Muscle layer of duodenum (tissue), 2 donors: Measurements from ENCODE around the gene GOLGA6B.
"Not testable (repeated sequence)": the region's sequence is repeated elsewhere in the genome, so short reads cannot be mapped to it uniquely, and the experiment has no call there.

Experiments
- H3K27ac ChIP-seq: one replicate; pipeline ENCODE4 v1.7.0; 2013; ENCODE audit warnings: mild to moderate bottlenecking, low read length
- H3K27me3 ChIP-seq: one replicate; pipeline ENCODE4 v1.7.0; 2013; ENCODE audit warnings: low read depth, mild to moderate bottlenecking, control low read depth, low read length
- H3K36me3 ChIP-seq, 2 donors: one replicate each; pipeline ENCODE4 v1.7.0; 2013; ENCODE audit warnings: low read length in 2 of 2, control low read depth in 1 of 2, mild to moderate bottlenecking in 1 of 2; ENCODE audit not compliant: insufficient read depth in 2 of 2, control insufficient read depth in 1 of 2
- H3K4me1 ChIP-seq, 2 donors: one replicate each; pipeline ENCODE4 v1.7.0; 2013; ENCODE audit warnings: low read length in 2 of 2, mild to moderate bottlenecking in 2 of 2, control low read depth in 1 of 2, moderate library complexity in 1 of 2; ENCODE audit not compliant: insufficient read depth in 2 of 2, control insufficient read depth in 1 of 2
- H3K4me3 ChIP-seq, 2 donors: one replicate each; pipeline ENCODE4 v1.7.0; 2013; ENCODE audit warnings: low read length in 2 of 2, low read depth in 1 of 2, mild to moderate bottlenecking in 1 of 2
- H3K9me3 ChIP-seq, 2 donors: one replicate each; pipeline ENCODE4 v1.7.0; 2013; ENCODE audit warnings: low read length in 2 of 2, control low read depth in 1 of 2, mild to moderate bottlenecking in 1 of 2; ENCODE audit not compliant: control insufficient read depth in 1 of 2
- donor health status: healthy.

The GOLGA6B gene

GRCh38 chr15:72654397-72654796 is at the start of gene GOLGA6B:
Gene GOLGA6B (plus strand): TSS chr15:72654697. CDS start chr15:72654738, 41 bp downstream.
- H3K27me3 ChIP-seq, H3K4me1 ChIP-seq, H3K4me3 ChIP-seq, H3K27ac ChIP-seq, H3K9me3 ChIP-seq, H3K36me3 ChIP-seq: not testable (repeated sequence)

GRCh38 chr15:72604794-72605193 is 49.7 kb upstream of the GOLGA6B start:
- H3K4me1 ChIP-seq: peaks cover 0 to 4% of the 10 kb centered on the region in 2 donors
- H3K36me3 ChIP-seq: no peaks in the 10 kb centered on the region
- no peaks in the 10 kb centered on the region for H3K9me3 ChIP-seq
- H3K4me3 ChIP-seq: no peak overlapping the region
- no peak overlapping the region for H3K27ac ChIP-seq
- H3K27me3 ChIP-seq: no peaks in the 10 kb centered on the region

- not testable (repeated sequence) for H3K36me3 ChIP-seq, H3K27me3 ChIP-seq, H3K27ac ChIP-seq, H3K4me3 ChIP-seq, H3K4me1 ChIP-seq, H3K9me3 ChIP-seq
Measured at GRCh38 chr15:72608084-72608483, 46.4 kb upstream of the GOLGA6B start.

GRCh38 chr15:72609862-72610261 is 44.6 kb upstream of the GOLGA6B start:
- Histone ChIP-seq H3K4me1 (no peaks in the 10 kb centered on the region), H3K27me3 (no peaks in the 10 kb centered on the region), H3K4me3 (no peak overlapping the region), H3K36me3 (no peaks in the 10 kb centered on the region), H3K27ac (no peak overlapping the region), H3K9me3 (no peaks in the 10 kb centered on the region)

GRCh38 chr15:72612324-72612723 is 42.2 kb upstream of the GOLGA6B start:
- not testable (repeated sequence) for H3K4me3 ChIP-seq, H3K4me1 ChIP-seq

GRCh38 chr15:72614810-72615532 is 39.5 kb upstream of the GOLGA6B start:
- no peaks in the 10 kb centered on the region for H3K4me1 ChIP-seq
- no peaks in the 10 kb centered on the region for H3K27me3 ChIP-seq
- H3K36me3 ChIP-seq: no peaks in the 10 kb centered on the region
- H3K9me3 ChIP-seq: no peaks in the 10 kb centered on the region
- H3K4me3 ChIP-seq: no peak overlapping the region
- H3K27ac ChIP-seq: no peak overlapping the region

More at GRCh38 chr15:72612324-72612723, 42.2 kb upstream of the GOLGA6B start:
- not testable (repeated sequence) for H3K27ac ChIP-seq, H3K27me3 ChIP-seq, H3K9me3 ChIP-seq, H3K36me3 ChIP-seq

- H3K27me3 ChIP-seq, H3K36me3 ChIP-seq, H3K4me1 ChIP-seq, H3K27ac ChIP-seq, H3K9me3 ChIP-seq, H3K4me3 ChIP-seq: not testable (repeated sequence)
Measured at GRCh38 chr15:72615533-72616233, 38.8 kb upstream of the GOLGA6B start.

GRCh38 chr15:72616491-72617210 is 37.8 kb upstream of the GOLGA6B start:
- Histone ChIP-seq H3K27me3 (no peaks in the 10 kb centered on the region), H3K4me3 (no peak overlapping the region), H3K9me3 (no peaks in the 10 kb centered on the region), H3K27ac (no peak overlapping the region), H3K4me1 (no peaks in the 10 kb centered on the region), H3K36me3 (no peaks in the 10 kb centered on the region)

- not testable (repeated sequence) for H3K9me3 ChIP-seq
Measured at GRCh38 chr15:72623854-72624253, 30.6 kb upstream of the GOLGA6B start.

GRCh38 chr15:72626153-72626552 is 28.3 kb upstream of the GOLGA6B start:
- H3K9me3 ChIP-seq, H3K36me3 ChIP-seq, H3K4me3 ChIP-seq, H3K27ac ChIP-seq, H3K4me1 ChIP-seq, H3K27me3 ChIP-seq: not testable (repeated sequence)

More at GRCh38 chr15:72623854-72624253, 30.6 kb upstream of the GOLGA6B start:
- H3K36me3 ChIP-seq, H3K4me1 ChIP-seq, H3K27me3 ChIP-seq, H3K4me3 ChIP-seq, H3K27ac ChIP-seq: not testable (repeated sequence)

GRCh38 chr15:72628249-72629067 is 26.0 kb upstream of the GOLGA6B start:
- H3K36me3 ChIP-seq, H3K27ac ChIP-seq, H3K9me3 ChIP-seq, H3K4me3 ChIP-seq, H3K4me1 ChIP-seq, H3K27me3 ChIP-seq: not testable (repeated sequence)
